A549 (cell line): ENCODE results near the gene FNDC3A. TPM values are rescaled to one million over a fixed set of nuclear protein-coding genes. Genes with fewer than 3 reads are reported as not detected.
"Not testable (repeated sequence)": the region's sequence is repeated elsewhere in the genome, so short reads cannot be mapped to it uniquely, and the experiment has no call there.

ENCODE experiments used
- ATAC-seq, 2 experiments: fragments of 200-7000 bp in 1 of 2; fragments of >200 bp in 1 of 2; cut with Nextera tagmentation in 1 of 2; cut with Tn5 transposase in 1 of 2; 3 replicates each; pipeline versions ENCODE4 v1.8.0 to v1.9.1; 2018 to 2020; ENCODE audit warnings: mild to moderate bottlenecking in 1 of 2, moderate library complexity in 1 of 2
- CTCF ChIA-PET: fragments of 300-600 bp; sonication (Branson Sonifier 250); formaldehyde crosslinking; extraction: SDS; loops from one replicate; lab custom pipeline; 2021; ENCODE audit warnings: antibody characterized with exemption, inconsistent platforms; lab: Yijun Ruan, JAX
- POLR2A ChIA-PET: fragments of 350-600 bp; formaldehyde crosslinking; extraction: SDS; loops from one replicate; lab custom pipeline; 2021; ENCODE audit warnings: antibody characterized with exemption, inconsistent platforms; lab: Yijun Ruan, JAX
- DNase-seq, 2 experiments: peaks; one replicate each; pipeline versions ENCODE4 v3.0.0 to v3.0.0-alpha.2; 2011 to 2016; ENCODE audit warnings: low read depth in 1 of 2, low spot score in 1 of 2
- FAIRE-seq: peaks from 2 replicates; lab custom pipeline; 2011; peaks lifted over from hg19 to GRCh38; lab: Jason Lieb, UNC
- H3K27ac ChIP-seq, 2 experiments: fragments of >200 bp; sonication (Bioruptor Twin); formaldehyde crosslinking; 3 replicates each; pipeline ENCODE4 v1.5.1; 2016 to 2017
- H3K4me1 ChIP-seq: fragments of >200 bp; sonication (Bioruptor Twin); formaldehyde crosslinking; 3 replicates; pipeline ENCODE4 v1.6.1; 2016
- H3K4me2 ChIP-seq: fragments of >200 bp; sonication (Bioruptor Twin); formaldehyde crosslinking; 3 replicates; pipeline ENCODE4 v1.6.1; 2016
- H3K4me3 ChIP-seq: fragments of >200 bp; sonication (Bioruptor Twin); formaldehyde crosslinking; 3 replicates; pipeline ENCODE4 v1.5.1; 2016
- H3K9me3 ChIP-seq: fragments of >200 bp; sonication (Bioruptor Twin); formaldehyde crosslinking; 3 replicates; pipeline ENCODE4 v1.6.1; 2016
- BHLHE40 ChIP-seq: IDR thresholded peaks from 2 replicates; pipeline ENCODE4 v1.6.1; 2012; ENCODE audit warnings: low read depth, low read length, inconsistent platforms
- CEBPB ChIP-seq, 2 experiments: fragments of >200 bp in 1 of 2; sonication (Bioruptor Twin) in 1 of 2; formaldehyde crosslinking in 1 of 2; IDR thresholded peaks; 2 replicates each; pipeline ENCODE4 v1.6.1; 2012 to 2016
- EP300 ChIP-seq, 2 experiments: fragments of >200 bp; sonication (Bioruptor Twin); formaldehyde crosslinking; IDR thresholded peaks; 2 replicates in 1 of 2; 3 replicates in 1 of 2; pipeline ENCODE4 v1.6.1; 2016 to 2017
- ESRRA ChIP-seq: fragments of 150-350 bp; IDR thresholded peaks from 2 replicates; pipeline ENCODE4 v1.6.1; 2014; ENCODE audit warnings: mild to moderate bottlenecking, low read length, borderline replicate concordance
- FOSB ChIP-seq: fragments of 250-450 bp; sonication (Bioruptor Pico); IDR thresholded peaks from 2 replicates; pipeline ENCODE4 v1.5.0; 2020; ENCODE audit warnings: mild to moderate bottlenecking, moderate library complexity
- FOXS1 ChIP-seq: fragments of 250-450 bp; sonication (Bioruptor Pico); IDR thresholded peaks from 2 replicates; pipeline ENCODE4 v1.5.0; 2020; ENCODE audit warnings: mild to moderate bottlenecking, moderate library complexity
- HOXB13 ChIP-seq: fragments of 250-450 bp; sonication (Bioruptor Pico); IDR thresholded peaks from 2 replicates; pipeline ENCODE4 v1.5.0; 2020; ENCODE audit warnings: low read depth, mild to moderate bottlenecking, moderate library complexity
- JUN ChIP-seq, 2 experiments: fragments of >200 bp; sonication (Bioruptor Twin); formaldehyde crosslinking; IDR thresholded peaks; 2 replicates in 1 of 2; 3 replicates in 1 of 2; pipeline ENCODE4 v1.6.1; 2016 to 2017
- KDM1A ChIP-seq: fragments of 200-600 bp; sonication (generic); IDR thresholded peaks from 2 replicates; pipeline ENCODE4 v1.6.1; 2016; ENCODE audit warnings: low read depth, mild to moderate bottlenecking
- MAFK ChIP-seq: fragments of 450-650 bp; IDR thresholded peaks from 2 replicates; pipeline ENCODE4 v1.6.1; 2014; ENCODE audit not compliant: partially characterized antibody
- NR3C1 ChIP-seq: fragments of >200 bp; sonication (Bioruptor Twin); formaldehyde crosslinking; IDR thresholded peaks from 3 replicates; pipeline ENCODE4 v1.6.1; 2017
- PBX3 ChIP-seq: IDR thresholded peaks from 2 replicates; pipeline ENCODE4 v1.6.1; 2012
- POLR2A ChIP-seq: IDR thresholded peaks from 2 replicates; pipeline ENCODE4 v1.6.1; 2012; ENCODE audit warnings: mild to moderate bottlenecking, low read length
- RAD21 ChIP-seq, 2 experiments: fragments of >200 bp in 1 of 2; sonication (Bioruptor Twin) in 1 of 2; formaldehyde crosslinking in 1 of 2; IDR thresholded peaks in 1 of 2; conservative IDR thresholded peaks in 1 of 2; 2 replicates in 1 of 2; 3 replicates in 1 of 2; pipeline ENCODE4 v1.6.1; 2012 to 2018; ENCODE audit warnings: inconsistent platforms in 1 of 2
- RFX5 ChIP-seq: fragments of 450-650 bp; IDR thresholded peaks from 2 replicates; pipeline ENCODE4 v1.7.1; 2014; ENCODE audit warnings: antibody characterized with exemption, mild to moderate bottlenecking, moderate library complexity
- SREBF2 ChIP-seq: fragments of 450-650 bp; IDR thresholded peaks from 2 replicates; pipeline ENCODE4 v1.6.1; 2014; ENCODE audit warnings: mild to moderate bottlenecking, moderate library complexity
- ZC3H11A ChIP-seq: fragments of 450-650 bp; IDR thresholded peaks from 2 replicates; pipeline ENCODE4 v1.6.1; 2014; ENCODE audit warnings: antibody characterized with exemption, mild to moderate bottlenecking
- ZNF302 ChIP-seq: fragments of 250-450 bp; sonication (Bioruptor Pico); IDR thresholded peaks from 2 replicates; pipeline ENCODE4 v1.9.0; 2021; ENCODE audit warnings: inconsistent platforms, mild to moderate bottlenecking, moderate library complexity
- ZSCAN20 ChIP-seq: fragments of 250-450 bp; sonication (Bioruptor Pico); IDR thresholded peaks from 2 replicates; pipeline ENCODE4 v1.8.0; 2022; ENCODE audit warnings: mild to moderate bottlenecking, moderate library complexity
- WGBS: methylation state at CpG from one replicate; pipeline ENCODE4 v1.1.6; 2017; ENCODE audit errors: missing lambda C conversion rate; 5-methylcytosine and 5-hydroxymethylcytosine counted together
- polyA plus RNA-seq, 4 experiments: library from polyadenylated mRNA; depleted of rRNA in 3 of 4; stranded (reverse); fragments of >200 nt; fragmentation: RNase III in 1 of 4; extraction: RNeasy Plus Mini Kit Qiagen cat#74134 plus additional on column Dnase treatment in 1 of 4; gene quantifications; 2 replicates in 3 of 4; 3 replicates in 1 of 4; pipeline ENCODE4 v1.2.3, GENCODE V29; 2011 to 2017
- TF ChIP-seq, protein P1 (sequence below): fragments of >200 bp; sonication (Bioruptor Twin); formaldehyde crosslinking; IDR thresholded peaks from 2 replicates; pipeline ENCODE4 v1.6.1; 2016
- TF ChIP-seq, protein P2 (sequence below): fragments of 250-450 bp; sonication (Bioruptor Pico); IDR thresholded peaks from 2 replicates; pipeline ENCODE4 v1.5.0; 2021; ENCODE audit warnings: mild to moderate bottlenecking, moderate library complexity, borderline replicate concordance

The FNDC3A gene
- polyA plus RNA-seq, 2 of the 4 experiments (the other 2 are of a cell fraction), result 16.0 to 32.6 TPM

DNA sequence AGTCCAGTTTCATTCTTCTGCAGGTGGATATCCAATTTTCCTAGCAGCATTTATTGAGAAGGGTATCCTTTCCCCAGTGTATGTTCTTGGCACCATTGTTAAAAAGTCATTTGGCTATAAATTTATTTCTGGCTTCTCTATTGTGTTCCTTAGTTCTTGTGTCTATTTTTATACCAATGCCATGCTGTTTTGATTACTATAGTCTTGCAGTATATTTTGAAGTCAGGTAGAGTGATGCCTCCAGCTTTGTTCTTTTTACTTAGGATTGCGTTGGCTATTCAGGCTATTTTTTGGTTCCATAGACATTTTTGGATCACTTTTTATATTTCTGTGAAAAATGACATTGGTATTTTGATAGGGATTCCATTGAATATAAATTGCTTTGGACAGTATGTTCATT lies 172.7 kb downstream of the FNDC3A start:
- peaks cover 16% of the 10 kb centered on the region for H3K9me3 ChIP-seq
- no peak for DNase-seq
- CTCF ChIA-PET, result interaction anchor here (0.6 kb wide), 1 partner anchor 905 kb away, joined by 3 read pairs; no protein-coding TSS in a partner anchor
- POLR2A ChIA-PET, result no interaction called here
- 94% methylated on average over 1 of the region's 1 CpG for WGBS
- TF ChIP-seq SREBF2 (no peak), PBX3 (no peak), FOXS1 (no peak), HOXB13 (no peak), RAD21 (conservative IDR thresholded peaks at IDR 0.05 in 1 of 2, IDR thresholded peaks at IDR 0.05 in 1 of 2) (no peak), EP300 (IDR thresholded peaks at IDR 0.05) (no peak), CEBPB (IDR thresholded peaks at IDR 0.05) (no peak), JUN (IDR thresholded peaks at IDR 0.05) (no peak), ZSCAN20 (CRISPR knock-in tag) (no peak), FOSB (CRISPR knock-in tag) (no peak), ESRRA (no peak), BHLHE40 (no peak), ZC3H11A (no peak), NR3C1 (no peak)
- TF ChIP-seq, protein P1, sequence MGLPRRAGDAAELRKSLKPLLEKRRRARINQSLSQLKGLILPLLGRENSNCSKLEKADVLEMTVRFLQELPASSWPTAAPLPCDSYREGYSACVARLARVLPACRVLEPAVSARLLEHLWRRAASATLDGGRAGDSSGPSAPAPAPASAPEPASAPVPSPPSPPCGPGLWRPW, result no peak
- no peak overlapping the region for H3K4me2 ChIP-seq
- H3K27ac ChIP-seq, result no peak overlapping the region
- FAIRE-seq, result no peak
- no peak for ATAC-seq
- no peak overlapping the region for H3K4me3 ChIP-seq
- H3K4me1 ChIP-seq, result no peaks in the 10 kb centered on the region

DNA sequence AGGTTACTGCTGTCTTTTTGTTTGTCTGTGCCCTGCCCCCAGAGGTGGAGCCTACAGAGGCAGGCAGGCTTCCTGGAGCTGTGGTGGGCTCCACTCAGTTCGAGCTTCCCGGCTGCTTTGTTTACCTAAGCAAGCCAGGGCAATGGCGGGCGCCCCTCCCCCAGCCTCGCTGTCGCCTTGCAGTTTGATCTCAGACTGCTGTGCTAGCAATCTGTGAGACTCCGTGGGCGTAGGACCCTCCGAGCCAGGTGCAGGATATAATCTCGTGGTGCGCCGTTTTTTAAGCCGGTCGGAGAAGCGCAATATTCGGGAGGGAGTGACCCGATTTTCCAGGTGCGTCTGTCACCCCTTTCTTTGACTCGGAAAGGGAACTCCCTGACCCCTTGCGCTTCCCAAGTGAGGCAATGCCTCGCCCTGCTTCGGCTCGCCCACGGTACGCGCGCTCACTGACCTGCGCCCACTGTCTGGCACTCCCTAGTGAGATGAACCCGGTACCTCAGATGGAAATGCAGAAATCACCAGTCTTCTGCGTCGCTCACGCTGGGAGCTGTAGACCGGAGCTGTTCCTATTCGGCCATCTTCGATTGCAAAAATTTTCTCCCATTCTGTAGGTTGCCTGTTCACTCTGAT lies 182.4 kb downstream of the FNDC3A start:
- H3K4me3 ChIP-seq, H3K4me2 ChIP-seq, H3K9me3 ChIP-seq, H3K27ac ChIP-seq, H3K4me1 ChIP-seq, CTCF ChIA-PET, ATAC-seq, FAIRE-seq, DNase-seq, POLR2A ChIA-PET: not testable (repeated sequence)
- WGBS, result 86% methylated on average over 35 of the region's 35 CpGs

DNA sequence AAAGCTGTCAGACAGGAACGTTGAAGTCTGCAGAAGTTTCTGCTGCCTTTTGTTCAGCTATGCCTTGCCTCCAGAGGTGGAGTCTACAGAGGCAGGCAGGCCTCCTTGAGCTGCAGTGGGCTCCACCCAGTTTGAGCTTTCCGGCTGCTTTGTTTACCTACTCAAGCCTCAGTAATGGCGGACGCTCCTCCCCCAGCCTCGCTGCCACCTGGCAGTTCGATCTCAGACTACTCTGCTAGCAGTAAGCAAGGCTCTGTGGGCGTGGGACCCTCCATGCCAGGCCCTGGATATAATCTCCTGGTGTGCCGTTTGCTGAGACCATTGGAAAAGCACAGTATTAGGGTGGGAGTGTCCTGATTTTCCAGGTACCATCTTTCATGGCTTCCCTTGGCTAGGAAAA lies 187.4 kb downstream of the FNDC3A start:
- FAIRE-seq, POLR2A ChIA-PET, H3K4me1 ChIP-seq, H3K27ac ChIP-seq, CTCF ChIA-PET, ATAC-seq, H3K4me2 ChIP-seq, H3K4me3 ChIP-seq, DNase-seq: not testable (repeated sequence)
- 92% methylated on average over 7 of the region's 8 CpGs for WGBS
- H3K9me3 ChIP-seq, result peaks cover 12% of the 10 kb centered on the region

- H3K27ac ChIP-seq, result no peak overlapping the region
- 97% methylated on average over 7 of the region's 7 CpGs for WGBS
- DNase-seq (no peak), ATAC-seq (no peak), FAIRE-seq (no peak)
- no peak for TF ChIP-seq ESRRA
- no peak for TF ChIP-seq FOXS1
- no peak for TF ChIP-seq POLR2A
- TF ChIP-seq, protein P2, sequence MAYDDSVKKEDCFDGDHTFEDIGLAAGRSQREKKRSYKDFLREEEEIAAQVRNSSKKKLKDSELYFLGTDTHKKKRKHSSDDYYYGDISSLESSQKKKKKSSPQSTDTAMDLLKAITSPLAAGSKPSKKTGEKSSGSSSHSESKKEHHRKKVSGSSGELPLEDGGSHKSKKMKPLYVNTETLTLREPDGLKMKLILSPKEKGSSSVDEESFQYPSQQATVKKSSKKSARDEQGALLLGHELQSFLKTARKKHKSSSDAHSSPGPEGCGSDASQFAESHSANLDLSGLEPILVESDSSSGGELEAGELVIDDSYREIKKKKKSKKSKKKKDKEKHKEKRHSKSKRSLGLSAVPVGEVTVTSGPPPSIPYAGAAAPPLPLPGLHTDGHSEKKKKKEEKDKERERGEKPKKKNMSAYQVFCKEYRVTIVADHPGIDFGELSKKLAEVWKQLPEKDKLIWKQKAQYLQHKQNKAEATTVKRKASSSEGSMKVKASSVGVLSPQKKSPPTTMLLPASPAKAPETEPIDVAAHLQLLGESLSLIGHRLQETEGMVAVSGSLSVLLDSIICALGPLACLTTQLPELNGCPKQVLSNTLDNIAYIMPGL, result no peak
- no peak for TF ChIP-seq RFX5
- TF ChIP-seq RAD21 (conservative IDR thresholded peaks at IDR 0.05 in 1 of 2, IDR thresholded peaks at IDR 0.05 in 1 of 2), result no peak
- TF ChIP-seq ZC3H11A, result no peak
- no peak for TF ChIP-seq ZNF302 (CRISPR knock-in tag)
- no peak for TF ChIP-seq KDM1A
- TF ChIP-seq MAFK, result no peak
- H3K4me3 ChIP-seq, result no peak overlapping the region
- no peaks in the 10 kb centered on the region for H3K4me1 ChIP-seq
- ChIA-PET POLR2A (no interaction called here), CTCF (no interaction called here)
- peaks cover 12% of the 10 kb centered on the region for H3K9me3 ChIP-seq
- H3K4me2 ChIP-seq, result no peak overlapping the region
Observed at GRCh38 chr13:49164712-49165111, 189.0 kb downstream of the FNDC3A start.
